DND-41 (cell line): Measurements from ENCODE around the gene DCST1.

ENCODE experiments used
- ATAC-seq: fragments of 200-7000 bp; cut with Tn5 transposase; 3 replicates; pipeline ENCODE4 v1.9.1; 2021; ENCODE audit warnings: low read depth; ENCODE audit not compliant: insufficient read depth
- DNase-seq: peaks from one replicate; pipeline ENCODE4 v3.0.0-alpha.2; 2020
- H2AFZ ChIP-seq: 2 replicates; pipeline ENCODE4 v1.6.0; 2012; ENCODE audit warnings: low read depth, low read length
- H3K27ac ChIP-seq: 2 replicates; pipeline ENCODE4 v1.5.1; 2012; ENCODE audit warnings: low read length, inconsistent platforms
- H3K27me3 ChIP-seq: fragments of 200-600 bp; sonication (generic); 2 replicates; pipeline ENCODE4 v1.6.0; 2012; ENCODE audit warnings: low read length, mild to moderate bottlenecking, inconsistent platforms; ENCODE audit not compliant: insufficient read depth, poor library complexity
- H3K36me3 ChIP-seq: 2 replicates; pipeline ENCODE4 v1.5.1; 2012; ENCODE audit warnings: low read length, inconsistent platforms; ENCODE audit not compliant: insufficient read depth
- H3K4me1 ChIP-seq: 2 replicates; pipeline ENCODE4 v1.5.1; 2012; ENCODE audit warnings: mild to moderate bottlenecking, low read length; ENCODE audit not compliant: insufficient read depth
- H3K4me2 ChIP-seq: 2 replicates; pipeline ENCODE4 v1.6.0; 2012; ENCODE audit warnings: mild to moderate bottlenecking, moderate library complexity, low read length, inconsistent platforms; ENCODE audit not compliant: insufficient read depth
- H3K4me3 ChIP-seq, 2 experiments: fragments of 200-600 bp in 1 of 2; shearing (Covaris generic) in 1 of 2; 2 replicates each; pipeline ENCODE4 v1.5.1; 2012 to 2016; ENCODE audit warnings: inconsistent platforms in 2 of 2, low read length in 2 of 2, mild to moderate bottlenecking in 2 of 2, low read depth in 1 of 2, moderate library complexity in 1 of 2
- H3K79me2 ChIP-seq: 2 replicates; pipeline ENCODE4 v1.6.0; 2012; ENCODE audit warnings: low read length, inconsistent platforms; ENCODE audit not compliant: insufficient read depth
- H3K9ac ChIP-seq: 2 replicates; pipeline ENCODE4 v1.6.0; 2012; ENCODE audit warnings: low read depth, mild to moderate bottlenecking, inconsistent platforms, low read length, moderate library complexity
- H3K9me3 ChIP-seq: 2 replicates; pipeline ENCODE4 v1.5.1; 2012; ENCODE audit warnings: low read length, moderate library complexity, mild to moderate bottlenecking, inconsistent platforms; ENCODE audit not compliant: insufficient read depth, severe bottlenecking
- H4K20me1 ChIP-seq: 2 replicates; pipeline ENCODE4 v1.6.0; 2012; ENCODE audit warnings: low read length; ENCODE audit not compliant: insufficient read depth
- EZH2 ChIP-seq: IDR thresholded peaks from 3 replicates; pipeline ENCODE4 v1.6.1; 2012; ENCODE audit warnings: borderline replicate concordance, low read depth, mild to moderate bottlenecking, moderate library complexity, low read length, inconsistent platforms; ENCODE audit not compliant: severe bottlenecking
- TF ChIP-seq, protein P1 (sequence below): IDR thresholded peaks from 2 replicates; pipeline ENCODE4 v1.5.1; 2012; ENCODE audit warnings: borderline replicate concordance, low read length, moderate library complexity, mild to moderate bottlenecking; ENCODE audit not compliant: poor library complexity, severe bottlenecking; ENCODE audit errors: extremely low read depth

Gene DCST1

DNA sequence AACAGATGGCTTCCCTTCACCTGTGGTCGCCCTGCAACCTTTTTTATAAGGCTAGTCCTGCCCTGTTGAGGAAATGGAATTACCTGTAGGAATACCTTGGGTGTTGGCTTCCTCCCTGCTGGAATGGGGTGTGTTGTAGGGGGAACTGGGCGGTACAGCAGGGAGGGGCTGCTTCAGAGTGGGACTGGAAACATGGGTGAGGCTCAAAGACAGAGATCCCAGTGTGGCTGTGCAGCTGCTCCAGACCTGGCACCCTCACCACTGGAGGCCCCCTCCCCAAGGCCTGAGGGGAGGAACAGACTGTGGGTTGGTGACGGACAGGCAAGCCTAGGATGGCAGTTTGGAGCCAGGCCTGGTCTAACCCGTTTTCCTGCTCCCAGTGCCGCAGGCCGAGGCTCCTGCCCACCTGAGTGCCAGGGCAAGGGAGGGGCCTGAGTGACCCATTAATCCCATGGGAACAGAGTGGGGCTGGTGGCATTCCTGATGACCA lies 49.5 kb downstream of the DCST1 start:
- H3K9me3 ChIP-seq, result no peaks in the 10 kb centered on the region
- no peak overlapping the region for H3K27ac ChIP-seq
- H4K20me1 ChIP-seq, result peaks cover 37% of the 10 kb centered on the region
- no peak for DNase-seq
- ATAC-seq, result no peak
- peaks cover 58% of the 10 kb centered on the region for H3K4me1 ChIP-seq
- no peak overlapping the region for H3K4me2 ChIP-seq
- no peaks in the 10 kb centered on the region for H3K79me2 ChIP-seq
- peaks cover 2% of the 10 kb centered on the region; the same call in 1 of the 2 replicates for H3K36me3 ChIP-seq
- H3K27me3 ChIP-seq, result peaks cover 56% of the 10 kb centered on the region
- TF ChIP-seq, protein P1, sequence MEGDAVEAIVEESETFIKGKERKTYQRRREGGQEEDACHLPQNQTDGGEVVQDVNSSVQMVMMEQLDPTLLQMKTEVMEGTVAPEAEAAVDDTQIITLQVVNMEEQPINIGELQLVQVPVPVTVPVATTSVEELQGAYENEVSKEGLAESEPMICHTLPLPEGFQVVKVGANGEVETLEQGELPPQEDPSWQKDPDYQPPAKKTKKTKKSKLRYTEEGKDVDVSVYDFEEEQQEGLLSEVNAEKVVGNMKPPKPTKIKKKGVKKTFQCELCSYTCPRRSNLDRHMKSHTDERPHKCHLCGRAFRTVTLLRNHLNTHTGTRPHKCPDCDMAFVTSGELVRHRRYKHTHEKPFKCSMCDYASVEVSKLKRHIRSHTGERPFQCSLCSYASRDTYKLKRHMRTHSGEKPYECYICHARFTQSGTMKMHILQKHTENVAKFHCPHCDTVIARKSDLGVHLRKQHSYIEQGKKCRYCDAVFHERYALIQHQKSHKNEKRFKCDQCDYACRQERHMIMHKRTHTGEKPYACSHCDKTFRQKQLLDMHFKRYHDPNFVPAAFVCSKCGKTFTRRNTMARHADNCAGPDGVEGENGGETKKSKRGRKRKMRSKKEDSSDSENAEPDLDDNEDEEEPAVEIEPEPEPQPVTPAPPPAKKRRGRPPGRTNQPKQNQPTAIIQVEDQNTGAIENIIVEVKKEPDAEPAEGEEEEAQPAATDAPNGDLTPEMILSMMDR, result no peak
- TF ChIP-seq EZH2, result no peak
- no peak overlapping the region for H3K9ac ChIP-seq
- no peak overlapping the region for H3K4me3 ChIP-seq
- no peak overlapping the region for H2AFZ ChIP-seq

DNA sequence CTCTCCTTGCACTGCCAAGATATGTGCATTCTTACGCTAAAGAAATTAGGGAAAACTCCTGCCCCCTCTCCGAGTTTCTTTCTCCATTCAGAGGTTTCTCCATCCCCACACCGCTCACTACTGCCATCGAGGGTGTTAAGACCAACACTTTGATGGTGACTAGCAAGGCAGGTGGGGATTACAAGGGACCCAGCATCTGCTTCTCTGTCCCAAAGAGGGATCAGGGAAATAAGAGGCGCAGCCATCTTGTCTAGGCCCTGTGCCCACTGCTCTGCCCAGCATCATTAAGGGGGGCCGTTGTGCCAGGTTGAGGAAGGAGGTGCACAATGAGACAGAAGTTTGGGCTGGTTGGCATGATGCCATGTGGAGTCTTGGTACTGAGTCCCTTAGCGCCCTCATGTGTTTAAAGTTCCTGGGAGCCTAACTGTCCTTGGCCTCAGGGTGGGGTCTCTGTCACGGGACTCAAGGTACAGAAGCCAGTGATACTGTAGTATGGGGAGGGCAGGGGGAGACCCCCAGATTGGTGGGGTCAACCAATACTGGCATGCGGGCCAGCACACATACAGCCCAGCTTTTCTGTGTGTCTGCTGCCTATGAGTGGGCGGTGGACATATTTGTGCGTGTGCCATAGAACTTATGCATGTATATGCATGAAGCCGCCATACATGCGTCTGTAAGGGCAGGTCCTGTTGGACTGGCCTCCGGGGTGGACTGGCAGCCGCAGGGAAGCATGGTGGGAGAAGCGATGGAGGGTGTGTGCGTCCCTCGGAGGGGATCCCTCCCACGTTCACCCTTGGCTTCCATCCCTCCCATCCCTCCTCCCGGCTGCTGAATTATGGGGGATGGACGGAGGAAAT lies 50.5 kb downstream of the DCST1 start:
- H3K27me3 ChIP-seq, result peaks cover 46% of the 10 kb centered on the region
- H3K4me3 ChIP-seq, result peak overlapping the region in 1 of 2 experiments; percentile 75; a peak in 2 of 4 replicates
- peaks cover 30% of the 10 kb centered on the region; the same call in 1 of the 2 replicates for H4K20me1 ChIP-seq
- TF ChIP-seq, protein P1, result peak; percentile 54
- TF ChIP-seq EZH2, result no peak
- H3K79me2 ChIP-seq, result no peaks in the 10 kb centered on the region
- peak; percentile 42 for DNase-seq
- peaks cover 49% of the 10 kb centered on the region for H3K4me1 ChIP-seq
- peak overlapping the region; percentile 55 for H2AFZ ChIP-seq
- peak overlapping the region; percentile 84 for H3K4me2 ChIP-seq
- no peak for ATAC-seq
- peaks cover 2% of the 10 kb centered on the region; the same call in 1 of the 2 replicates for H3K36me3 ChIP-seq
- peak overlapping the region; percentile 34; the same call in 1 of the 2 replicates for H3K9ac ChIP-seq
- no peaks in the 10 kb centered on the region for H3K9me3 ChIP-seq
- H3K27ac ChIP-seq, result peak overlapping the region; percentile 37; the same call in 1 of the 2 replicates

DNA sequence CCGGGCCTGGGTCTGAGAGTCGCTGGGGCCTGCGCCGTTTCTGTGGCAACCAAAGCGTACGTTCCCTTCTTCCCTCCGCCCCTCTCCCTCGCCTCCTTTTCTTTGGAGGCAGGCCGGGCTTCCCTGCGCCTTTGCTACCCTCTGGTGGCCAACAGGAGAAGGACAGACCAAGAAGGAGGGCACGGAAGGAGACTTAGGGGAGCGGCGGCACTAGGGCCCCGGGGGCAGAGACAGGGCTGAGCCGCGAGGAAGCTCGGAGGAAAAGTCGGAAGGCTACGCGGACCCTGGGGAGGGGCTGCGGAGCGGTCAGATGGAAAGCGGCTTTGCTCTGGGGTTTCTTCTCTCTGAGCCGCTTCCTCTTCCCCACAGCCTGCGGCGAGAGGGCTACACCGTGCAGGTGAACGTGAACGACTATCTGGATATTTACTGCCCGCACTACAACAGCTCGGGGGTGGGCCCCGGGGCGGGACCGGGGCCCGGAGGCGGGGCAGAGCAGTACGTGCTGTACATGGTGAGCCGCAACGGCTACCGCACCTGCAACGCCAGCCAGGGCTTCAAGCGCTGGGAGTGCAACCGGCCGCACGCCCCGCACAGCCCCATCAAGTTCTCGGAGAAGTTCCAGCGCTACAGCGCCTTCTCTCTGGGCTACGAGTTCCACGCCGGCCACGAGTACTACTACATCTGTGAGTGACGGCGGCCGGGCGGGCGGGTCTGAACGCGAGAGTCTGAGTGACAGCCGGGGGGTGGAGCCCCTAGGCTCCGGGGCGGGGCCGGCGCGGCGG lies 51.3 kb downstream of the DCST1 start:
- peak overlapping the region; percentile 92 for H2AFZ ChIP-seq

More for the DNA sequence above, 51.3 kb downstream of the DCST1 start:
- peak overlapping the region; percentile 23 to 75; a peak in 3 of 4 replicates for H3K4me3 ChIP-seq
- no peaks in the 10 kb centered on the region for H3K9me3 ChIP-seq
- peaks cover 2% of the 10 kb centered on the region; the same call in 1 of the 2 replicates for H3K36me3 ChIP-seq
- peaks cover 40% of the 10 kb centered on the region for H3K4me1 ChIP-seq
- DNase-seq, result peak; percentile 94
- peak overlapping the region; percentile 84 for H3K4me2 ChIP-seq
- H3K27ac ChIP-seq, result peak overlapping the region; percentile 77
- ATAC-seq, result peak; percentile 87
- H3K9ac ChIP-seq, result peak overlapping the region; percentile 59
- H4K20me1 ChIP-seq, result peaks cover 22% of the 10 kb centered on the region; the same call in 1 of the 2 replicates
- H3K27me3 ChIP-seq, result peaks cover 38% of the 10 kb centered on the region
- no peak for TF ChIP-seq EZH2
- TF ChIP-seq, protein P1, result peak; percentile 97
- no peaks in the 10 kb centered on the region for H3K79me2 ChIP-seq
